Caco-2 (cell line): ENCODE measurements around the gene GH2. TPM values are rescaled to one million over a fixed set of nuclear protein-coding genes. Genes with fewer than 3 reads are reported as not detected.
"Not testable (repeated sequence)": the region's sequence is repeated elsewhere in the genome, so short reads cannot be mapped to it uniquely, and the experiment has no call there.

Source experiments
- BruUV-seq: library from RNA; stranded (reverse); fragments of 400-500 nt; replicated peaks from 2 replicates; lab custom pipeline; 2021; lab: Mats Ljungman, UMichigan
- CTCF ChIA-PET: fragments of 300-600 bp; sonication (Branson Sonifier 250); formaldehyde crosslinking; loops from one replicate; lab custom pipeline; 2022; ENCODE audit warnings: antibody characterized with exemption; lab: Charles Lee
- POLR2A ChIA-PET: fragments of 300-600 bp; sonication (Branson Sonifier 250); formaldehyde crosslinking; loops from one replicate; lab custom pipeline; 2022; ENCODE audit warnings: antibody characterized with exemption; lab: Charles Lee
- DNase-seq, 2 experiments: peaks; one replicate each; pipeline versions ENCODE4 v3.0.0 to v3.0.0-alpha.2; 2020 to 2022
- H3K27me3 ChIP-seq: replicated peaks from 2 replicates; pipeline ENCODE4 v1.6.0; 2011; ENCODE audit warnings: low read length; ENCODE audit not compliant: control insufficient read depth, insufficient read depth
- H3K36me3 ChIP-seq: 2 replicates; pipeline ENCODE4 v1.5.1; 2011; ENCODE audit warnings: low read length; ENCODE audit not compliant: control insufficient read depth, insufficient read depth
- H3K4me1 ChIP-seq: fragments of 250-450 bp; sonication (Bioruptor Pico); 2 replicates; pipeline ENCODE4 v1.5.1; 2020; ENCODE audit warnings: mild to moderate bottlenecking
- H3K4me3 ChIP-seq: 2 replicates; pipeline ENCODE4 v1.5.1; 2011; ENCODE audit warnings: low read depth, mild to moderate bottlenecking, control low read depth, low read length
- H3K9me3 ChIP-seq: fragments of 250-450 bp; sonication (Bioruptor Pico); 2 replicates; pipeline ENCODE4 v1.5.1; 2020; ENCODE audit warnings: mild to moderate bottlenecking, moderate library complexity
- H3K27ac Mint-ChIP-seq: one replicate; pipeline ENCODE4 v1.8.0; 2022; ENCODE audit warnings: mixed read lengths; ENCODE audit not compliant: unreplicated experiment
- H3K27me3 Mint-ChIP-seq: one replicate; pipeline ENCODE4 v1.8.0; 2022; ENCODE audit warnings: mixed read lengths; ENCODE audit not compliant: insufficient read depth, unreplicated experiment
- H3K36me3 Mint-ChIP-seq: one replicate; pipeline ENCODE4 v1.8.0; 2022; ENCODE audit warnings: mild to moderate bottlenecking, mixed read lengths; ENCODE audit not compliant: insufficient read depth, unreplicated experiment
- H3K4me1 Mint-ChIP-seq: one replicate; pipeline ENCODE4 v1.8.0; 2022; ENCODE audit warnings: low read depth, mixed read lengths; ENCODE audit not compliant: unreplicated experiment
- H3K4me3 Mint-ChIP-seq: one replicate; pipeline ENCODE4 v1.8.0; 2022; ENCODE audit warnings: mild to moderate bottlenecking, moderate library complexity, mixed read lengths; ENCODE audit not compliant: unreplicated experiment
- H3K9me3 Mint-ChIP-seq: one replicate; pipeline ENCODE4 v1.8.0; 2022; ENCODE audit warnings: mixed read lengths; ENCODE audit not compliant: unreplicated experiment
- CTCF ChIP-seq, 2 experiments: fragments of 200-600 bp in 1 of 2; IDR thresholded peaks; 1 replicate in 1 of 2; 2 replicates in 1 of 2; pipeline versions ENCODE4 v1.5.1 to v1.8.0; 2011 to 2022; ENCODE audit warnings: antibody characterized with exemption in 1 of 2, control low read depth in 1 of 2, inconsistent platforms in 1 of 2, low read depth in 1 of 2, low read length in 1 of 2, mild to moderate bottlenecking in 1 of 2, moderate library complexity in 1 of 2; ENCODE audit not compliant: insufficient read depth in 1 of 2, severe bottlenecking in 1 of 2, unreplicated experiment in 1 of 2
- intact Hi-C: fragments of 100-400 bp; cut with micrococcal nuclease; formaldehyde crosslinking; loops from one replicate; pipeline ENCODE4 v1.10.0; 2022; ENCODE audit not compliant: unreplicated experiment
- total RNA-seq: library from RNA; stranded (reverse); gene quantifications from 2 replicates; pipeline ENCODE4 v1.2.3, GENCODE V29; 2022

GH2 gene
- total RNA-seq, 1 experiment from 2014 or later: not detected

DNA sequence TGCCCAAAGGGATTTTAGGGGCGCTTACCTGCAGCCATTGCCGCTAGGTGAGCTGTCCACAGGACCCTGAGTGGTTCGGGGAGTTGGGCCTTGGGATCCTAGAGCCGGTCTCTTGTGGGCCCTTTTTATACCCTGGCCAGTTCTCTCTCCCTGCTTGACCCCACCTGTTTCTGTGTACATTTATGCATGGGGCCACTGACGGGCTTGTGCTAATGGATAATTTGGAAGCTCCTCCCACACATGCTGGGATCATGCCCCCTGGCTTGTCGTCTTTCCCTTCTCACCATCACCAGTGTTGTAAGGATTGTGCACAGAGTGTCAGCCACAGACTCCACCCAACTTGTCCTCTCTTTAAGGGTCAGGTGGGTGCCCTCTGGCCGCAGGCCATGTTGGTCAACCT lies 8.2 kb downstream of the GH2 start, which contains the start of gene CSH2:
Gene CSH2 (minus strand): TSS at position 101 of the 400 bp plus-strand sequence. CDS start 63 bp downstream, at position 38.
- H3K27me3 ChIP-seq, H3K27ac Mint-ChIP-seq, BruUV-seq, POLR2A ChIA-PET, intact Hi-C loops, H3K36me3 ChIP-seq, H3K9me3 Mint-ChIP-seq, H3K27me3 Mint-ChIP-seq, DNase-seq, H3K36me3 Mint-ChIP-seq, H3K4me3 ChIP-seq, H3K4me1 ChIP-seq, H3K9me3 ChIP-seq, H3K4me3 Mint-ChIP-seq, CTCF ChIA-PET, H3K4me1 Mint-ChIP-seq: not testable (repeated sequence)

DNA sequence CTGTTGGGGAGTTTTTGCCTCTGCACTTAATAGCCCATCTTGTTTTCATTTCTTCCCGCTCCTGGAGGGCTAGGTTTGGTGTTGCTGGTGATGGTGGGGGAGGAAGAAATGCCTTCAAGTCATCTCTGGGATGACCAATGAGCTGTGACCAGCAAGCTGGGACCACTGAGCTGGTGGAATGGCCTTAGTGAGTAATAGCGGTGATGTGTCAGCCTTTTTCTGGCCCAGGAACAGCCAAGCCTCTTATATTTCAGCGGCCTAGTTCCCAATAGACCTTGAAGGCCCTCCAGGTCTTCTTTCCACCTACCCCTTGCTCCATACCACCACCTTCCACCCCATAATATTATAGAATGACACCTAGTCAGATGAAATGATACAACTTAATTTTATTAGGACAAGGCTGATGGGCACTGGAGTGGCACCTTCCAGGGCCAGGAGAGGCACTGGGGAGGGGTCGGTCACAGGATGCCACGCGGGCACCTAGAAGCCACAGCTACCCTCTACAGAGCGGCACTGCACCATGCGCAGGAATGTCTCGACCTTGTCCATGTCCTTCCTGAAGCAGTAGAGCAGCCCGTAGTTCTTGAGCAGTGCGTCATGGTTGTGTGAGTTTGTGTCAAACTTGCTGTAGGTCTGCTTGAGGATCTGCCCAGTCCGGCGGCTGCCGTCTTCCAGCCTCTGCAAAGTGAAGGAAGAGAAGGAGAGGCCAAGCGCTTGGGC lies 9.9 kb downstream of the GH2 start:
- H3K4me1 ChIP-seq, H3K4me3 ChIP-seq, POLR2A ChIA-PET, H3K27ac Mint-ChIP-seq, intact Hi-C loops, H3K9me3 ChIP-seq, H3K4me3 Mint-ChIP-seq, H3K36me3 ChIP-seq, DNase-seq, H3K27me3 ChIP-seq, H3K9me3 Mint-ChIP-seq, H3K36me3 Mint-ChIP-seq, H3K4me1 Mint-ChIP-seq, BruUV-seq, H3K27me3 Mint-ChIP-seq, CTCF ChIA-PET: not testable (repeated sequence)

DNA sequence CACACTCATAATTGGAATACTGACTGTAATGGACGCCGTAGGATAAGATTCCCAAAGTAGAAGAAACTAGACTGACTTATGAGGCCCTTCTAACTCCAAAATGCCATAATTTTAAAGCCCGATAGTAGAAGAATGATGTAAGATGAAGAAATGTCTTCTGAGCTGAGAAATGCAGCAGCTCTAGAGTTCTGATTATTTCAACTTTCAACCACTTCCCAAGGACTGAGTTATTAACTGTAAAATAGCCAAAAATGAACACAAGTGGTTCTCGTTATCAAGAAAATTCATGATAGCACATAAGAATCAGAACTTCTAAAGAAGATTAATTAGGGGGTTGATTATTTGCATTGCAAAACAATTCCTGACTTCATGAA lies 11.5 kb downstream of the GH2 start:
- H3K27ac Mint-ChIP-seq, DNase-seq, H3K36me3 ChIP-seq, POLR2A ChIA-PET, BruUV-seq, H3K4me1 Mint-ChIP-seq, H3K9me3 Mint-ChIP-seq, H3K9me3 ChIP-seq, H3K4me3 Mint-ChIP-seq, H3K4me3 ChIP-seq, CTCF ChIA-PET, intact Hi-C loops, H3K36me3 Mint-ChIP-seq, H3K27me3 Mint-ChIP-seq, H3K4me1 ChIP-seq, H3K27me3 ChIP-seq: not testable (repeated sequence)

DNA sequence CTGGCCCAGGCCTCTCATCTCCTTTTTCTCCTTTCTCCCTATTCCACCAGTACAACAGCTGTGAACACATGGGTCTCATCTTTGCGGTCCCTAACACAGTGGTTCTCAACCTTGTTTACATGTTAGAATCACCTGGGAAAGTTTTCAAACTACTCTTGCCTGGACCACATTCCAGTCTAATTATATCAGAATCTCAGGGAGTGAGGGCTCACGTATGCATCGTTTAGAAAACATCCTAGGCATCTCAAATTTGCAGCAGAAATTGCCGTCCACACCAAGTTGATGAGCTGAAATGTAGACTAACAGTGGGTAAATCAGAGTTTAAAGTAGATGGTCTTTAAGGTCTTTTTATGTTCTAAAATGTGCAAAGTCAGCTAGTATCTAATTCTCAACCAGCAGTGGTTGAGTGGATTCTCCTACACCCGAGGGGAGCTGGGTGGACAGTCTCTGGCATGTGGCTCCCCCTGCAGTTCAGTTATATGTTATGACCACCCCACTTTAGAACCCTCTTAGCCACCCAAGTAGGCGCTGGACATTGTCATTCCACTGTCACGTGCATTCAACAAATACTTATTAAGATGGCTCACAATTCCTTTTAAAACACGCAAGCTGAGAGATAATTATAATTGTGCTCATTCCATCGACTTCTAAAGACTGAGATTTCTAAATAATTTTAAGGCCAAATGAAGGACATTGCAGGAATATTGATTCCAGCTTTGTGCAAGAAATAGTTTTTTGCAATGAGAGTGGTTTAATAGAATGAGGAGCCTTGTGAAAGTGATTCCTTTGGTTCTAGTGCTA lies 12.1 kb downstream of the GH2 start:
- H3K4me3 Mint-ChIP-seq, H3K9me3 ChIP-seq, H3K9me3 Mint-ChIP-seq, H3K4me1 ChIP-seq, H3K36me3 Mint-ChIP-seq, H3K27me3 Mint-ChIP-seq, H3K4me3 ChIP-seq, CTCF ChIA-PET, POLR2A ChIA-PET, BruUV-seq, intact Hi-C loops, H3K36me3 ChIP-seq, H3K4me1 Mint-ChIP-seq, H3K27ac Mint-ChIP-seq, H3K27me3 ChIP-seq: not testable (repeated sequence)
- TF ChIP-seq CTCF (IDR thresholded peaks at IDR 0.05; ENCODE audit: insufficient read depth in 1 of 2, low read depth in 1 of 2, low read length in 1 of 2, severe bottlenecking in 1 of 2, unreplicated experiment in 1 of 2): peak in 1 of 2 experiments; percentile 14
- DNase-seq: peak in 1 of 2 experiments; percentile 25
